HG02610 (cell line): ENCODE data around the gene CFAP57.

Source experiments
- ATAC-seq: cut with Tn5 transposase; IDR thresholded peaks from one replicate; pipeline ENCODE4 v1.9.1; 2021; ENCODE audit warnings: mild to moderate bottlenecking, moderate library complexity; ENCODE audit not compliant: unreplicated experiment

Gene CFAP57

GRCh38 chr1:43274125-43274803 is 102.1 kb downstream of the CFAP57 start:
- no peak for ATAC-seq

- no peak for ATAC-seq
These were observed 102.7 kb downstream of the CFAP57 start for GRCh38 chr1:43274804-43275180.

DNA sequence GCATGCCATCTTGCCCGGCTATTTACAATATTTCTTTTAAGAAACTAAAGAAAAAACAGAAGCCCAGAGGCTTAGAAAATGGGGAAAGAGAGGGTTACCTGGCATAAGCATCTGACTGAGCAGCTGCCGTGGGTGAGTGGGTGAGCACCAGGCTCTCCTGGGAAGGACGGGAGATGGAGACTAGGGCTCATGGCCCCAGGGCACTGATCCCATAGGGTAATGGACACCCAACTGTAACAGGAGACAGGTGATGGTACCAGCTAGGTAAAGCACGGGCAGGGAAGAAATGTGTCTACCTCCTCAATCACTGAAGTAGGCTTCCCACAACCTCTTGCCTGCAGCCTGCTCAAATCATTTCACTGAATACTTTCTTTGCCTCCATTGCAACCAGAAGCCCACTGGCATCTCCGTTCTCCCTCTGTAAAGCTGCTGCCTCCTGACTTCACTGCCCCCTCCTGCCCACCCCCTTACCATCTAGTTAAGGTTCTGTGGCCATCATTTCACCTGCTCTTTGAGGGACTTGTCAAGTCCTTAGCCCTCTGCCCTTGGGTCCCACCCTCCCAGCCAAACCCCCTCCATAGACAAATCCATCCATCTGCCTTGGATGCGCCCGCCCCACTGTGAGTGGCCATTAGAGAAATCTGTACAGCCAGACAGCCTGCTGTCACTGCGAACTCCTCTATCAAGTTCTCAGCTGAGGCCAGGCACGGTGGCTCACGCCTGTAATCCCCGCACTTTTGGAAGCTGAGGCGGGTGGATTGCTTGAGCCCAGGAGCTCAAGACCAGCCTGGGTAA is 103.9 kb downstream of the CFAP57 start:
- no peak for ATAC-seq

DNA sequence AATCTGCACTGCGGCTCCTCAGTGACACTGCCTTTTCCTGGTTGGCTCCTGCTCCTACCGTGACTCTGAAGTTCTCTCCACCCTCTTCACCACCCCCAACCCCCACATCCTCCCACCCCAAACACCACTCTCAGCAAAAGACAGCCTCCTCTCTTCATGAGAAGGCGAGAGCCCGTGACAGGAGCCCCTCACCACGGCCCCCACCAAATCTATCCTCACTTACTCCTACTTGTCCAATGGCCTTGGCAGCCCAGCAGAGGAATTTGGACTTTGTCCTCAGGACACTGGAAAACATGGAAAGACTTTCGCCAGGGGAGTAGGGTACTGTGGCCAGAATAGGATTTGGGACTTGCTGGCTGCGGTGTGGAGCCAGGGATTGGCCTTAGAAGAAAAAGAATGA is 104.5 kb downstream of the CFAP57 start:
- no peak for ATAC-seq

- ATAC-seq = no peak
These were observed 105.2 kb downstream of the CFAP57 start for GRCh38 chr1:43277116-43277876.

- no peak for ATAC-seq
These were observed 107.0 kb downstream of the CFAP57 start for GRCh38 chr1:43279161-43279560.

DNA sequence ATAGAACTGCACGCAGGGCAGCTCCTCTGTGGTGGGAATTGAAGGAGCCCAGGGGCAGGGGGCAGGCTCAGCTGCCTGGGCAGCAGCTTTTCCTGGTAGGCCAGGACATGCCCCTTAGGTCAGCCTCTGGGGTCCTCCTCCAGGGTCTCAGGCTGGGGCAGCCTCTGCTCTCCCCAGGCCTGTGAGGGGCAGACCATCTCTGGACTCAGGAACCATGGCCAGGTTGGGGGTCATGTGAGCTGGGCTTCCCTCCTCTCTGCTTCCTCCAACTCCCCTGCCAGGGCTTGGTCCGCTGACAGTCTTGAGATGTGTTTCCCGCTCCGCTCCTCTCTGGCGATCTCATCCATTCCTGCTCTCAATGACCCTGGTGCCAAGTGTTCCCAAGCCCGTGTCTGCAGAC is 107.5 kb downstream of the CFAP57 start:
- no peak for ATAC-seq

GRCh38 chr1:43280692-43281091 is 108.6 kb downstream of the CFAP57 start:
- ATAC-seq = no peak

DNA sequence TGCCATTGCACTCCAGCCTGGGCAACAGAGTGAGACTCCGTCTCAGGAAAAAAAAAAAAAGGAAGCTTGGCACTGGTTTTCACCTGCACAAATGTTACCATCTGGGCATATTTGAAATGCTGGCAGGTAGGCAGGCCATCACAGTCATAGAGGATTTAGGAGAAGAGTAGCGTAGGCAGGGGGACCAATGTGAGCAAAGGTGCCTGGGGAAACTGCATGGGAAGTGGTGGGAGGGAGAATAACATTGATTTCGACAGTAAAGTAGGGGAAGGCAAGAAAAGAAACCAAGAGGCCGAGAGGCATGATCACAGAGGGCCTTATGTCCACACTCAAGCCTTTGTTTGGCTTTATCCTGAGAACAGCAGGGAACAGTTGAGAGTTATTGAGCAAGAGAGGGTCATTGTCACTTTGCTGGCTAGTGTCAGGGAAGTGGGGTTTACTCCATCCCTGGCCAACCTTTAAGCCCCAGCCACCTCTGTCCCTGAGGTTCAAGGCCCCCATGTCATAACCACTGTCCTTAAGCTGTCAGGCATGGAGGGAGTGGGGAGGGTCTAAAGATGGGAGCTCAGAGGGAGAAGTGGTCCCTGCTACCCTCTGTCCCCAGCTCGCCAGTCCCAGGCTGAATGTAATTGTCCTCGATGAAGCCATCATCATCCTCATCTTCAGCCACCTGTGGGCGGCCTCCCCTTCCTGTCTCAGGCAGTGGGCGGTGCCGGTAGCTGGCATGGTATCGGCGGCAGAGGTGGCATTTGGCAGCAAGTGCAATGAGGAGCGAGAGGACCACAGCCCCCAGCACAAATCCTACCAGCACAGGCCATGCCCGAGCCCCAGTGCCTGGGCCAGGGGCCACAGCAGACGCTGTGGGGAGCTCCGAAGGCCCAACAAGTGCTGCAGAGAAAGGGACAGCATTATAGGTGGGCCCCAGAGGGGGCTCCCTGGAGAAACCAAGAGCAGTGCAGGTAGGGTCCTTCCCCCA is 110.4 kb downstream of the CFAP57 start:
- no peak for ATAC-seq

DNA sequence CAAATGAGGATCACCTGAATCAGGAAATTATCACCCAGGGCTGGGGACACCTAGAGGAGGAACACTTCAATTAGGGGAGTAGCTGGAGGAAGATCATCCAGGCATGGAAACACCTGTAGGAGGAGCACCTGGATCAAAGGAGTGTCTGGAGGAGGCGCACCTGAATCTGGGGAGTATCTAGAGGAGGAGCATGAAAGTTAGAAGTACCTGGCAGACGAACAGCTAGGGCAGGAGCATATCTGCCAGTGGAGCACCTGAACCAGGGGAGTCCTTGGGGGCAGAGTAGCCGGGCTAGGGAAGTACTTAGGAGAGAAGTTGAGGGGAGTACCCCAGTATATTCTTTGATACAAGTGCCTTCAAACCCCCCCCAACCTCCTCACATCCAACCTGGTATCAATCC is 111.9 kb downstream of the CFAP57 start:
- ATAC-seq = no peak

- ATAC-seq = no peak
These were observed 112.5 kb downstream of the CFAP57 start for GRCh38 chr1:43284546-43285110.

DNA sequence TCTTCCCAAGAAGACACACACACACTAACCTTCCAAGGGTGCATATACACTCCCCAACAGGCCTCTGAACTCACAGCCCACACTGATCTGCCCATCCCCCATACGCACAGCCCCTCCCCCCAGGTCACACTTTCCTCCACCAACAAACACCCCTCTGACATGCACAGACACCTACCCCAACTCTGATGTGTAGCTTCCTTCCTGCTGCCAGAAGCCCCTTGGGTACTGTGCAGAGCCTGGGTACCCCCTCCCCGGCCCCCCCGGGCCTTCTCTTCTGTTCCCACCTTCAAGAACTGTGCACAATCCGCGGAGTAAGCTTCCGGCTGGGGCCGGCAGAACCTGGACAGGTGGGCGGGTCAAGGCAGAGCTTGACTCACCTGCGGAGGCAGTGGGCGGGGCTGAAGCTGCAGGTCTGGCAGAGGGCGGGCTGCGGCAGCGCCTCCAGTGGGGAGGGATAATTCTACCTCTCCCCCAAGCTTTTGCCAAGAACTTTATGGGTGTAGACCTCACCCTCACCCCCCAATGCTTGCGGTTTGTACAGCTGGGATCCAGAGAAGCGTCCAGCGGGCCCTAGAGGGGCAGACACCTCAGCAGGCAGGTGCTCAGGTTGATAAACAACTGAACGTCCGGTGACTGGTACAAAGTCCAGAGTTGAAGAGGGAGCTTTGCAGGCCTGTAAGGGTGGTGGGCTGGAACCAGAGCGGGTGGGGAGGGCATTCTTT is 113.3 kb downstream of the CFAP57 start, which contains the start of gene C1orf210:
Gene C1orf210, minus strand, starts transcription at position 313 of the 722 bp plus-strand sequence. CDS start 2,311 bp downstream, outside the sequence.
- no peak for ATAC-seq

- no peak for ATAC-seq
These were observed 114.0 kb downstream of the CFAP57 start for GRCh38 chr1:43286115-43286514.

- no peak for ATAC-seq
These were observed 114.4 kb downstream of the CFAP57 start for GRCh38 chr1:43286533-43286932.

DNA sequence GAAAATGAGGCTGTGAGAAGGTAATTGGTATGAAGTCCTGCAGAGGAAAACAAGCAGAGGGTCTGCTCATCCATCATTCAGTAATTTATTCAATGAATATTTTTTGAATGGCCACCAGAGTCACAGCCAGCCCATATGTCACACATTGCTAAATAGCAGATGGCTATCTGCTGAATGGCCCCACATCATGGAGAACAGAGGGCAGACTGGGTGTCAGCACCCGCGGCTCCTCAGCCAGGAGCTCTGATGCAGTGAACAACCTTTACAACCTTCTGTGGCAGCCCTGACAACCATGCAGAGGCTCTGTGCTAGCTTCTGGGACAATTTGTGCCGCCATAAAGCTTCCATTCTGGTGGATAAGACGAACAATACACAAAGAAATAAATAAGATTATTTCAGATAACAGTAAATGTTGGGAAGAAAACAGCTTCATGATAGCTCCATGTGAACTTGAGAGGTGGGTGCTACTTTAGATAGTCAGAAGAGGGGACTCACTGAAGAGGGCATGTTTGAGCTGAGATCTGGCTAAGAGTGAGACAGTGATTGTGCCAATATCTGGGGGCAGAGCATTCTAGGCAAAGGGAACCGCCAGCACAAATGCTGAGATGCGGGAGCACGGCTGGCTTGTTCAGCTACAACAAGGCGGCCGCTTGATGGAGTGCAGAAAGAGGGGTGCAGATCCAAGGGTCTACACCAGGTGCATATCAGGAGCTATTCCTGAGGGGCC is 116.1 kb downstream of the CFAP57 start:
- no peak for ATAC-seq

- ATAC-seq = no peak
These were observed 116.9 kb downstream of the CFAP57 start for GRCh38 chr1:43288785-43289706.

- ATAC-seq = no peak
These were observed 120.1 kb downstream of the CFAP57 start for GRCh38 chr1:43292216-43292615.

DNA sequence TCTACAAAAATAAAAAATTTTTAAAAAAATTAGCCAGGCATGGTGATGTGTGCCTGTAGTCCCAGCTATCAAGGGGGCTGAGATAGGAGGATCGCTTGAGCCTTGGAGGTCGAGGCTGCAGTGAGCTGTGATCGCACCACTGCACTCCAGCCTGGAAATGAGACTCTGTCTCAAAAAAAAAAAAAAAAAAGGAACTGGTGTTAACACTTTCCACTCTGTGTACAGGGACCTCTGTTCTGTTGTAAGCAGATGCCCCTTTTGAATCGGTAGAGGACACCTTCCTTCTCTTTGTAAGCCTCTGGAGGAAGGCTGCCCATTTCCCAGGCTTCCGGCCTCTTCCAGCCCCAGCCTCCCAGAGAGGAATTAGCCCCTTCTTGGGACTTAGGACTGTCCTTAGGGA is 120.5 kb downstream of the CFAP57 start:
- ATAC-seq = no peak
